Tibial artery (tissue), 4 donors: ENCODE results near the gene TET1.

Source experiments
- DNase-seq, 2 donors: peaks; one replicate each; pipeline ENCODE4 v3.0.0-alpha.2; 2019
- H3K27ac ChIP-seq, 2 donors: fragments of 200-600 bp; sonication (generic) in 1 of 2; 1 replicate in 1 of 2; 2 replicates in 1 of 2; pipeline ENCODE4 v1.5.1; 2018 to 2019; ENCODE audit warnings: mild to moderate bottlenecking in 1 of 2
- H3K27me3 ChIP-seq, 2 donors: fragments of 200-600 bp; sonication (generic) in 1 of 2; one replicate each; pipeline versions ENCODE4 v1.5.1 to v1.6.0; 2016 to 2019
- H3K36me3 ChIP-seq, 3 donors: fragments of 200-600 bp; sonication (generic) in 2 of 3; one replicate each; pipeline ENCODE4 v1.5.1; 2016 to 2019; ENCODE audit warnings: mild to moderate bottlenecking in 2 of 3
- H3K4me1 ChIP-seq, 4 donors: fragments of 200-600 bp; sonication (generic) in 2 of 4; 1 replicate in 3 of 4; 2 replicates in 1 of 4; pipeline ENCODE4 v1.5.1; 2016 to 2019
- H3K4me3 ChIP-seq, 2 donors: fragments of 200-600 bp; sonication (generic) in 1 of 2; 1 replicate in 1 of 2; 2 replicates in 1 of 2; pipeline ENCODE4 v1.5.1; 2018 to 2019; ENCODE audit warnings: mild to moderate bottlenecking in 2 of 2
- H3K9me3 ChIP-seq, 3 donors: fragments of 200-600 bp; sonication (generic) in 1 of 3; one replicate each; pipeline ENCODE4 v1.5.1; 2016 to 2019
- CTCF ChIP-seq, 2 experiments: fragments of 200-600 bp in 1 of 2; fragments of 450-650 bp in 1 of 2; IDR thresholded peaks; one replicate each; pipeline ENCODE4 v1.5.1; 2017 to 2019; ENCODE audit warnings: antibody characterized with exemption in 2 of 2, mild to moderate bottlenecking in 1 of 2, moderate library complexity in 1 of 2
- intact Hi-C: fragments of 100-400 bp; cut with DNase I; formaldehyde crosslinking; loops from one replicate; pipeline ENCODE4 v1.15.0; 2023; ENCODE audit warnings: low total_unique reads

TET1 gene

GRCh38 chr10:68561865-68562649 is 1.9 kb downstream of the TET1 start:
- intact Hi-C loops: no loop called here
- peaks cover 0 to 10% of the 10 kb centered on the region in 2 donors for H3K27me3 ChIP-seq
- DNase-seq: peak; percentile 24 to 55
- H3K9me3 ChIP-seq: no peaks in the 10 kb centered on the region
- no peak for TF ChIP-seq CTCF (IDR thresholded peaks at IDR 0.05)
- no peaks in the 10 kb centered on the region for H3K36me3 ChIP-seq
- H3K27ac ChIP-seq: no peak overlapping the region
- H3K4me3 ChIP-seq: peak overlapping the region; percentile 62 to 69
- H3K4me1 ChIP-seq: peaks cover 0 to 34% (median 19%) of the 10 kb centered on the region in 4 donors

- no peak overlapping the region for H3K4me3 ChIP-seq
- H3K27me3 ChIP-seq: peaks cover 0 to 10% of the 10 kb centered on the region in 2 donors
- no peaks in the 10 kb centered on the region for H3K9me3 ChIP-seq
- intact Hi-C loops: no loop called here
- peaks cover 0 to 34% (median 19%) of the 10 kb centered on the region in 4 donors for H3K4me1 ChIP-seq
- no peak for DNase-seq
- no peak for TF ChIP-seq CTCF (IDR thresholded peaks at IDR 0.05)
- no peak overlapping the region for H3K27ac ChIP-seq
- no peaks in the 10 kb centered on the region for H3K36me3 ChIP-seq
Measured at GRCh38 chr10:68562661-68563570, 2.8 kb downstream of the TET1 start.

GRCh38 chr10:68564712-68565111 is 4.6 kb downstream of the TET1 start:
- Histone ChIP-seq H3K4me3 (no peak overlapping the region), H3K9me3 (no peaks in the 10 kb centered on the region), H3K36me3 (no peaks in the 10 kb centered on the region), H3K27ac (no peak overlapping the region), H3K27me3 (peaks cover 0 to 10% of the 10 kb centered on the region in 2 donors), H3K4me1 (peaks cover 0 to 32% (median 18%) of the 10 kb centered on the region in 4 donors)
- no peak for TF ChIP-seq CTCF (IDR thresholded peaks at IDR 0.05)
- intact Hi-C loops: no loop called here
- no peak for DNase-seq

- Histone ChIP-seq H3K27me3 (peaks cover 0 to 5% of the 10 kb centered on the region in 2 donors), H3K9me3 (no peaks in the 10 kb centered on the region), H3K27ac (no peak overlapping the region), H3K4me1 (peaks cover 0 to 23% (median 11%) of the 10 kb centered on the region in 4 donors), H3K4me3 (no peak overlapping the region), H3K36me3 (no peaks in the 10 kb centered on the region)
- TF ChIP-seq CTCF (IDR thresholded peaks at IDR 0.05): no peak
- intact Hi-C loops: no loop called here
- no peak for DNase-seq
Measured at GRCh38 chr10:68565658-68566057, 5.5 kb downstream of the TET1 start.

GRCh38 chr10:68566351-68566750 is 6.2 kb downstream of the TET1 start:
- intact Hi-C loops: no loop called here
- Histone ChIP-seq H3K27ac (peak overlapping the region in 1 of 2 donors; percentile 6), H3K4me3 (no peak overlapping the region), H3K27me3 (no peaks in the 10 kb centered on the region), H3K4me1 (peaks cover 0 to 16% (median 4%) of the 10 kb centered on the region in 4 donors), H3K9me3 (no peaks in the 10 kb centered on the region), H3K36me3 (no peaks in the 10 kb centered on the region)
- DNase-seq: no peak
- no peak for TF ChIP-seq CTCF (IDR thresholded peaks at IDR 0.05)
